ENCODE measurements around the gene SCAPER.

DNA sequence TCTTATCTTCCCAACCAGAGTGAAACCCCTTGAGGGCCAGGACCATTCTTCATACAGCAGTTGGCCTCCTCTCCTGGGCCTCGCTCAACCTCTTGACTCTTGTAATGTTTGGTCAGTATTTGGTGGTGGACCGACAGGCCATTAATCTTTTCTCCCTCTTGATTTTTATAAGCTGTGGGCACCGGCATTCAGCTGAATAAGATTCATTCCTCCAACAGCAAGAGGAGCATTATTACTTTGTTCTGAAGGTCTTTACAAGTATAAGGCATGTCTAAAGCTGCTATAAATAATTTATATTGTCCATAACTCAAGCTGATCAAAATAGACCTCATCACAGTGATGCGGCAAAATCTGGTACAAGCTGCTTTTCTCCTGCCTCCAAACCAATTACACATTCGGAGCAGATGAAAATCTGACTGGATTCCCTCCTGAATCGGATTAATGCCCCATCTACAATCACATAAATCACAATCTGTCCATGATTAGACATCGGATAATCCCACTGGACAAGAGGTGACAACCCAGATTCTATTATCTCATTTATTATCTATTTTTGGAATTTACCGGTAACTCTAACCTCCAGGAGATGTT is 576.9 kb downstream of the SCAPER start:
- TF ChIP-seq SP1 (CRISPR knock-in tag; conservative IDR thresholded peaks at IDR 0.05) (no peak), ZNF121 (CRISPR knock-in tag; IDR thresholded peaks at IDR 0.05) (no peak), NR1H2 (CRISPR knock-in tag; IDR thresholded peaks at IDR 0.05) (no peak), ZNF317 (CRISPR knock-in tag; IDR thresholded peaks at IDR 0.05; ENCODE audit: borderline replicate concordance, low read depth) (no peak), TEAD4 (CRISPR knock-in tag; IDR thresholded peaks at IDR 0.05) (no peak), NFE2L1 (CRISPR knock-in tag; IDR thresholded peaks at IDR 0.05) (no peak), FOXK1 (CRISPR knock-in tag; IDR thresholded peaks at IDR 0.05) (no peak)
- TF ChIP-seq, protein P1, sequence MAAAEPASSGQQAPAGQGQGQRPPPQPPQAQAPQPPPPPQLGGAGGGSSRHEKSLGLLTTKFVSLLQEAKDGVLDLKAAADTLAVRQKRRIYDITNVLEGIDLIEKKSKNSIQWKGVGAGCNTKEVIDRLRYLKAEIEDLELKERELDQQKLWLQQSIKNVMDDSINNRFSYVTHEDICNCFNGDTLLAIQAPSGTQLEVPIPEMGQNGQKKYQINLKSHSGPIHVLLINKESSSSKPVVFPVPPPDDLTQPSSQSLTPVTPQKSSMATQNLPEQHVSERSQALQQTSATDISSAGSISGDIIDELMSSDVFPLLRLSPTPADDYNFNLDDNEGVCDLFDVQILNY (CRISPR knock-in tag; IDR thresholded peaks at IDR 0.05), result no peak
- TF ChIP-seq, protein P2, sequence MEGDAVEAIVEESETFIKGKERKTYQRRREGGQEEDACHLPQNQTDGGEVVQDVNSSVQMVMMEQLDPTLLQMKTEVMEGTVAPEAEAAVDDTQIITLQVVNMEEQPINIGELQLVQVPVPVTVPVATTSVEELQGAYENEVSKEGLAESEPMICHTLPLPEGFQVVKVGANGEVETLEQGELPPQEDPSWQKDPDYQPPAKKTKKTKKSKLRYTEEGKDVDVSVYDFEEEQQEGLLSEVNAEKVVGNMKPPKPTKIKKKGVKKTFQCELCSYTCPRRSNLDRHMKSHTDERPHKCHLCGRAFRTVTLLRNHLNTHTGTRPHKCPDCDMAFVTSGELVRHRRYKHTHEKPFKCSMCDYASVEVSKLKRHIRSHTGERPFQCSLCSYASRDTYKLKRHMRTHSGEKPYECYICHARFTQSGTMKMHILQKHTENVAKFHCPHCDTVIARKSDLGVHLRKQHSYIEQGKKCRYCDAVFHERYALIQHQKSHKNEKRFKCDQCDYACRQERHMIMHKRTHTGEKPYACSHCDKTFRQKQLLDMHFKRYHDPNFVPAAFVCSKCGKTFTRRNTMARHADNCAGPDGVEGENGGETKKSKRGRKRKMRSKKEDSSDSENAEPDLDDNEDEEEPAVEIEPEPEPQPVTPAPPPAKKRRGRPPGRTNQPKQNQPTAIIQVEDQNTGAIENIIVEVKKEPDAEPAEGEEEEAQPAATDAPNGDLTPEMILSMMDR (IDR thresholded peaks at IDR 0.05), result no peak
- TF ChIP-seq, protein P3, sequence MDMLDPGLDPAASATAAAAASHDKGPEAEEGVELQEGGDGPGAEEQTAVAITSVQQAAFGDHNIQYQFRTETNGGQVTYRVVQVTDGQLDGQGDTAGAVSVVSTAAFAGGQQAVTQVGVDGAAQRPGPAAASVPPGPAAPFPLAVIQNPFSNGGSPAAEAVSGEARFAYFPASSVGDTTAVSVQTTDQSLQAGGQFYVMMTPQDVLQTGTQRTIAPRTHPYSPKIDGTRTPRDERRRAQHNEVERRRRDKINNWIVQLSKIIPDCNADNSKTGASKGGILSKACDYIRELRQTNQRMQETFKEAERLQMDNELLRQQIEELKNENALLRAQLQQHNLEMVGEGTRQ (CRISPR knock-in tag; IDR thresholded peaks at IDR 0.05), result no peak
- TF ChIP-seq, protein P4, sequence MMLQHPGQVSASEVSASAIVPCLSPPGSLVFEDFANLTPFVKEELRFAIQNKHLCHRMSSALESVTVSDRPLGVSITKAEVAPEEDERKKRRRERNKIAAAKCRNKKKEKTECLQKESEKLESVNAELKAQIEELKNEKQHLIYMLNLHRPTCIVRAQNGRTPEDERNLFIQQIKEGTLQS (CRISPR knock-in tag; conservative IDR thresholded peaks at IDR 0.05), result no peak
- TF ChIP-seq, protein P5, sequence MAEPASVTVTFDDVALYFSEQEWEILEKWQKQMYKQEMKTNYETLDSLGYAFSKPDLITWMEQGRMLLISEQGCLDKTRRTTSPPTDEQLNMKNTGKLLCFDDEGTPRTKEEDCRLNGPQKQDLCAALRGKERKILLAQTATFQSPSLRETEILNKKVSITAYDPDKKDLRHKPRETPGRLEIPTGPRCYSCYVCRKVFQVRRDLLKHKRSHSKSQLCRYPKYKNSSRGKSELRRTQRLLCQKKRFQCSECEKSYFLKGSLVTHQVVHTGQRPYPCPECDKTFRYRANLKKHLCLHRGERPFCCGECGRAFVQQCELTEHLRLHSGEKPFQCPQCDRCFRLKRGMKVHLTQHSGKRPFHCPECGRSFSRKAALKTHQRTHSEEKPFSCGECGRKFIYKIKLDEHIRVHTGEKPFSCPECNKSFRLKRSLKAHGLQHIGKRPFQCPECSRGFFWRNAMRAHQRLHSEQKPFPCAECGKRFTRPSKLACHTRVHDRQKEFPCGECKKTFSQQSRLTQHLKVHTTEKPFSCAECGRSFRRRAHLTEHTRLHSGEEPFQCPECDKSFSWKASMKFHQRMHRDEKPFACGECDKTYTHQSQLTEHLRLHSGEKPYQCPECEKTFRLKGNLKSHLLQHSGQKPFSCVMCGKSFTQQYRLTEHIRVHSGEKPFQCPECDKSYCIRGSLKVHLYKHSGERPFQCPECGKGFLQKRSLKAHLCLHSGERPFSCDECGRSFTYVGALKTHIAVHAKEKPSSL (CRISPR knock-in tag; conservative IDR thresholded peaks at IDR 0.05), result no peak
- TF ChIP-seq, protein P6, sequence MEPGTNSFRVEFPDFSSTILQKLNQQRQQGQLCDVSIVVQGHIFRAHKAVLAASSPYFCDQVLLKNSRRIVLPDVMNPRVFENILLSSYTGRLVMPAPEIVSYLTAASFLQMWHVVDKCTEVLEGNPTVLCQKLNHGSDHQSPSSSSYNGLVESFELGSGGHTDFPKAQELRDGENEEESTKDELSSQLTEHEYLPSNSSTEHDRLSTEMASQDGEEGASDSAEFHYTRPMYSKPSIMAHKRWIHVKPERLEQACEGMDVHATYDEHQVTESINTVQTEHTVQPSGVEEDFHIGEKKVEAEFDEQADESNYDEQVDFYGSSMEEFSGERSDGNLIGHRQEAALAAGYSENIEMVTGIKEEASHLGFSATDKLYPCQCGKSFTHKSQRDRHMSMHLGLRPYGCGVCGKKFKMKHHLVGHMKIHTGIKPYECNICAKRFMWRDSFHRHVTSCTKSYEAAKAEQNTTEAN (CRISPR knock-in tag; IDR thresholded peaks at IDR 0.05), result no peak

All from WTC11 (cell line).